Activated CD4-positive, alpha-beta T cell treated with anti-CD3 and anti-CD28 coated beads, Interleukin-2, amount 50 U/mL, for 16 hours (primary cell): ENCODE data around the gene FAM98C.

Experiments used
- DNase-seq: peaks from one replicate; pipeline ENCODE4 v3.0.0-alpha.2; 2020

Gene FAM98C

GRCh38 chr19:38429811-38430156 lies 26.9 kb downstream of the FAM98C start:
- no peak for DNase-seq

GRCh38 chr19:38430931-38431330 lies 28.0 kb downstream of the FAM98C start:
- DNase-seq, result no peak

GRCh38 chr19:38433268-38433733 lies 30.4 kb downstream of the FAM98C start, which contains the start of gene RYR1:
Gene RYR1, plus strand, starts transcription at chr19:38433691. Its CDS starts 139 bp downstream, at chr19:38433830.
- peak; percentile 74 for DNase-seq

DNA sequence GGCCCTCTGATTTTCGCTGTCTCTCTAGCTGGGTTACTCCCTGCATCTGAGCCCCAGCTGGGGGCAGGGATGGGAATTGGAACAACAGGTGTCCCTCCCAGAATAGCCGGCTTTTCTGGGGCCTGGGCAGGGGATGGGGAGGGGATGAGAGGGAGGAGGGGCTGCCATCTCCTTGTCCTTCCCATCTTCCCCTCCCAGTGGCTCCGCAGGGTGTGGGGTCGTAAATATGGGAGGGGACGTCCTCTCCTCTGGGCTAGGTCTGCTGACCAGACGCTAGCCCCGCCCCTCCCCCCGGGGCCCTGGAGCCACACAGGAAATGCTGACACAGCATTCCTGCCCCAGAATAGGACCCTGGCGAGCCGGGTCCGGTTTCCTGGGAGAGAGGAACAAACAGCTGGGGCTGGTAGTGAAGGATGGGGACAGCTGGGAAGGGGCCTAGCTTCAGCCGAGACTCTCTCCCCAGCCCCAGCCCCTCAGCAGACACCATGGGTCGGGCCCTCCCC lies 31.7 kb downstream of the FAM98C start:
- DNase-seq, result no peak

GRCh38 chr19:38437295-38437694 lies 34.4 kb downstream of the FAM98C start:
- no peak for DNase-seq

DNA sequence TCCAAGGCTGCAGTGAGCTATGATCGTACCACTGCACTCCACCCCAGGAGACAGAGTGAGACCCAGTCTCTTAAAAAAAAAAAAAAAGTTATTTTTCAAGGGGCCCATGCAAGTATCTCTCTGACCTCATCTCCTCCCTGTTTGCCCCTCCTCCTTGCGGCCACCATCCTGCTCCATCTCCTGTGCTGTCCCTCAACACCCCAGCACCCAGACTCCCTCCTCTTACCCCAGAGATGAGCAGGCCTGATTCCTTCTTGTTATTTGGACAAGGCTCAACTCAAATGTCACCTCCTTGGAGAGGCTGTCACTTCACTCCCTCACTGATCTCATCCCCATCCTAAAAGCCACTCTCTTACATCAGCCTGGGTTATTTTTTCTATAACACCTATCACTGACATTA lies 35.0 kb downstream of the FAM98C start:
- no peak for DNase-seq

- DNase-seq, result no peak
Observed at GRCh38 chr19:38440592-38440991, 37.7 kb downstream of the FAM98C start.

GRCh38 chr19:38441657-38442348 lies 38.9 kb downstream of the FAM98C start:
- no peak for DNase-seq

- no peak for DNase-seq
Observed at GRCh38 chr19:38442736-38443135, 39.8 kb downstream of the FAM98C start.

GRCh38 chr19:38443458-38443999 lies 40.6 kb downstream of the FAM98C start:
- DNase-seq, result no peak

DNA sequence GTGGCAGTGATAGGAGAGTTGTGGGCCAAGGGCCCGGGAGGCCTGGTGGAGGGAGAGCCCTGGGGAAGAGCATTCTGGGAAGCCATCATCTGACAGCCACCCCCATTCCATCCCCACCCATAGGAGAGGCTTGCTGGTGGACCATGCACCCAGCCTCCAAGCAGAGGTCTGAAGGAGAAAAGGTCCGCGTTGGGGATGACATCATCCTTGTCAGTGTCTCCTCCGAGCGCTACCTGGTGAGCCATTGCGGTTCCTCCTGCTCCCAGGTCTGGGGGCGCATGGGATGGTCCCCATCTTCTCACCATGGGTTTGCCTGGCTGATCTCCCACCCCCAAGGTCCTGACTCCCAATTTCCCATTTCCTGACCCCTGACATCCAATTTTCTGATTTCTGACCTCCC lies 41.1 kb downstream of the FAM98C start:
- DNase-seq, result no peak

DNA sequence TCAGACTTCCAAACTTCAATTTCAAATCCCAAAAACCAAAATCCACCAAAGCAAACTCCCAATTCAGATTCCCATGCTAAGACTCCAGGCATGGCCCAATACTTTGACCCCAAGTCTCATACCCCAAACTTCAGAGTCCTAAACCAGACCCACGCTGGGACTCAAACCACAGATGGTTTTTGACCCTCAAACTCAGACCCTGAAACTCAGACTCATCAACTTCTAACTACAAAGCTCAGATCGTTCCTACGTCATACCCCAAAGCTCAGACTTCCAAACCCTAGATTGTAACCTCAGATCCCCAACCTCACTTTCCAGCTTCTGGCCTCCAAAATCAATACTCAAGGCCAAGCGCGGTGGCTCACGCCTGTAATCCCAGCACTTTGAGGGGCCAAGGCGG lies 42.5 kb downstream of the FAM98C start:
- no peak for DNase-seq

GRCh38 chr19:38448225-38448624 lies 45.3 kb downstream of the FAM98C start:
- DNase-seq, result no peak

DNA sequence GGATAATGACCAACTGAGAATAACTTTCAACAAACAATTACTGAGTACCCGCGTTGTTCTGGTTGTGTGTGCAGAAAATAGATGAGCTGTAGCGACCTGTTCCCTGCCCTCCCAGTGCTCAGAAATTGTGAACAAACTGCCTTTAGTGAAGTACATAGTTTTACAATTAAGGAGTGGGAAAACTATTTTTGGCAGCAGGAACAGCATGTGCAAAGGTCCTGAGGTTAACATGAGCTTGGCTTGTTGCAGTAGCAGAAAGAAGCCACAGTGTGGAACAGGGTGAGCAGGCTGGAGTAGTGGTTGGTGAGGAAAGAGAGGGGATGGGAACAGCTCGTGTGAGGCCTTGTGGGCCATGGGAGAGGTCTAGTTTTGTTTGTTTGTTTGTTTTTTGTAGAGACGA lies 46.6 kb downstream of the FAM98C start:
- DNase-seq, result no peak

- no peak for DNase-seq
Observed at GRCh38 chr19:38451036-38451435, 48.1 kb downstream of the FAM98C start.

DNA sequence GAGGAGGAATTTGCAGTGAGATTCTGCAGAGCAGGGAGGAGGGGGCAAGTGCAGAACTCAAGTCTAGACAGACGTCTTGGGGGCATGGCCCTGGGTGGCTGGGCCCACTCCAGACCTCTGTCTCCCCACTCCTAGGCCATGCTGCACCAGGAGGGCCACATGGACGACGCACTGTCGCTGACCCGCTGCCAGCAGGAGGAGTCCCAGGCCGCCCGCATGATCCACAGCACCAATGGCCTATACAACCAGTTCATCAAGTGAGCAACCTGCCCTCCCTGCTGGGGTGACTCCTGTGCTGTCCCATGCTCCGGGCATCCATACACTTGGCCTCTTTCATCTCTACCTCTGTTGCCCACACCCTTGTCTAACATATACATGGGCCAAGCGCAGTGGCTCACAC lies 48.7 kb downstream of the FAM98C start:
- DNase-seq, result no peak

DNA sequence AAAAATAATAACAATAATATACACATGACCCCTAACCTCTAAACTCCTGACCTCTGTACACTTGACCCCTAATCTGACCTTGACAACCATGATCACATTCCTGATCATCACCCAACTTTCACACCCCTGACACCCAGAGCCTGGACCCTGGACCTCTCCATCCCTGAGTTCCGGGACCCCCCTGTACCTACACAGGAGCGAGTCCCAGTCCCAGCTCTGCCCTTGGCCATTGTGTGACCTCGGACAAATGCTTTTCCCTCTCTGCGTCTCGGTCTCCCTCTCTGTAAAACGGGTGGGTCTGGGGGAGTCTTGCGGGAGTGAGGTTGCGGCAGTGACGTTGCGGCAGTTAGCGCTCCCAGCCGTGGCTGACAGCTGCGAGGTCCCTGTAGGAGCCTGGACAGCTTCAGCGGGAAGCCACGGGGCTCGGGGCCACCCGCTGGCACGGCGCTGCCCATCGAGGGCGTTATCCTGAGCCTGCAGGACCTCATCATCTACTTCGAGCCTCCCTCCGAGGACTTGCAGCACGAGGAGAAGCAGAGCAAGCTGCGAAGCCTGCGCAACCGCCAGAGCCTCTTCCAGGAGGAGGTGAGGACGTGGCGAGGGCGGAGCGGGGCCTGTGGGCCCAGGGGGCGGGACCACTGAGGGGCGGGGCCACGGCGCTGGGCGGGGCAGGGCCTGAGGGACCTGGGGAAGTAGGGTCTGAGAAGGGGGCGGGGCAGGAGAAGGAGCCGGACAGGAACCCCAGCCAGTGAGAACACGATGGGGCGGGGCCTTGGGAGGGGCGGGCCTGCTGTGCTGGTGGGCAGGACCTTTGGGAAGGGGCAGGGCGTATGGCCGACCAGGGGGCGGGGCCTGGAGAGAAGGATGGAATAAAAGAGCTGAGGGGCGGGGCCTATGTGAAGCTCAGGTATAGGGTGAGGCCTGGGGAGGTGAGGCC lies 49.8 kb downstream of the FAM98C start:
- DNase-seq, result peak; percentile 34

- DNase-seq, result no peak
Observed at GRCh38 chr19:38453596-38453995, 50.7 kb downstream of the FAM98C start.

GRCh38 chr19:38455031-38455430 lies 52.1 kb downstream of the FAM98C start:
- DNase-seq, result no peak

DNA sequence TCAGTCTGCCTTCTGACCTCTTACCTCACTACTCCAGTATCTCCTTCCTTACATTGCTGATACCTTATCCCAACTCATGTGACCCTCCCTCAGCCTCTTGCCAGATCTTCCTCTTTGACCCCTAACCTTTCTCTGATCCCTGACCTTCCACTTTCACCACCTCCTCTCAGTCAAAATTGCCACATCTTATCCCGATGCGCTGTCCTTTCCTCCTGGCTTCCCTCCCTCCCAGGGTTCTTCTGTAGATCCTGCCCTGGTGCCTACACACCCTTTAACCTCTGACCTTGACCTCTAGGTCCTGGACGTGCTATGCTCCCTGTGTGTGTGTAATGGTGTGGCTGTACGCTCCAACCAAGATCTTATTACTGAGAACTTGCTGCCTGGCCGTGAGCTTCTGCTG lies 54.3 kb downstream of the FAM98C start:
- no peak for DNase-seq

- no peak for DNase-seq
Observed at GRCh38 chr19:38457690-38458405, 55.0 kb downstream of the FAM98C start.
